ENCODE data around the gene TPCN2.

GRCh38 chr11:69065147-69065710 is 16.5 kb downstream of the TPCN2 start:
- TF ChIP-seq POLR2A (IDR thresholded peaks at IDR 0.05) (no peak), CTCF (IDR thresholded peaks at IDR 0.05) (no peak)
